ENCODE data around the gene TAF7. TPM values are rescaled to one million over a fixed set of nuclear protein-coding genes. Genes with fewer than 3 reads are reported as not detected.

TAF7 gene
- total and polyA plus RNA-seq, 9 of the 15 experiments (the other 6 are each of a cell fraction or from before 2014, with no cell fraction given): 51.6 to 116 (median 73.3) TPM

- TF ChIP-seq, protein P1, sequence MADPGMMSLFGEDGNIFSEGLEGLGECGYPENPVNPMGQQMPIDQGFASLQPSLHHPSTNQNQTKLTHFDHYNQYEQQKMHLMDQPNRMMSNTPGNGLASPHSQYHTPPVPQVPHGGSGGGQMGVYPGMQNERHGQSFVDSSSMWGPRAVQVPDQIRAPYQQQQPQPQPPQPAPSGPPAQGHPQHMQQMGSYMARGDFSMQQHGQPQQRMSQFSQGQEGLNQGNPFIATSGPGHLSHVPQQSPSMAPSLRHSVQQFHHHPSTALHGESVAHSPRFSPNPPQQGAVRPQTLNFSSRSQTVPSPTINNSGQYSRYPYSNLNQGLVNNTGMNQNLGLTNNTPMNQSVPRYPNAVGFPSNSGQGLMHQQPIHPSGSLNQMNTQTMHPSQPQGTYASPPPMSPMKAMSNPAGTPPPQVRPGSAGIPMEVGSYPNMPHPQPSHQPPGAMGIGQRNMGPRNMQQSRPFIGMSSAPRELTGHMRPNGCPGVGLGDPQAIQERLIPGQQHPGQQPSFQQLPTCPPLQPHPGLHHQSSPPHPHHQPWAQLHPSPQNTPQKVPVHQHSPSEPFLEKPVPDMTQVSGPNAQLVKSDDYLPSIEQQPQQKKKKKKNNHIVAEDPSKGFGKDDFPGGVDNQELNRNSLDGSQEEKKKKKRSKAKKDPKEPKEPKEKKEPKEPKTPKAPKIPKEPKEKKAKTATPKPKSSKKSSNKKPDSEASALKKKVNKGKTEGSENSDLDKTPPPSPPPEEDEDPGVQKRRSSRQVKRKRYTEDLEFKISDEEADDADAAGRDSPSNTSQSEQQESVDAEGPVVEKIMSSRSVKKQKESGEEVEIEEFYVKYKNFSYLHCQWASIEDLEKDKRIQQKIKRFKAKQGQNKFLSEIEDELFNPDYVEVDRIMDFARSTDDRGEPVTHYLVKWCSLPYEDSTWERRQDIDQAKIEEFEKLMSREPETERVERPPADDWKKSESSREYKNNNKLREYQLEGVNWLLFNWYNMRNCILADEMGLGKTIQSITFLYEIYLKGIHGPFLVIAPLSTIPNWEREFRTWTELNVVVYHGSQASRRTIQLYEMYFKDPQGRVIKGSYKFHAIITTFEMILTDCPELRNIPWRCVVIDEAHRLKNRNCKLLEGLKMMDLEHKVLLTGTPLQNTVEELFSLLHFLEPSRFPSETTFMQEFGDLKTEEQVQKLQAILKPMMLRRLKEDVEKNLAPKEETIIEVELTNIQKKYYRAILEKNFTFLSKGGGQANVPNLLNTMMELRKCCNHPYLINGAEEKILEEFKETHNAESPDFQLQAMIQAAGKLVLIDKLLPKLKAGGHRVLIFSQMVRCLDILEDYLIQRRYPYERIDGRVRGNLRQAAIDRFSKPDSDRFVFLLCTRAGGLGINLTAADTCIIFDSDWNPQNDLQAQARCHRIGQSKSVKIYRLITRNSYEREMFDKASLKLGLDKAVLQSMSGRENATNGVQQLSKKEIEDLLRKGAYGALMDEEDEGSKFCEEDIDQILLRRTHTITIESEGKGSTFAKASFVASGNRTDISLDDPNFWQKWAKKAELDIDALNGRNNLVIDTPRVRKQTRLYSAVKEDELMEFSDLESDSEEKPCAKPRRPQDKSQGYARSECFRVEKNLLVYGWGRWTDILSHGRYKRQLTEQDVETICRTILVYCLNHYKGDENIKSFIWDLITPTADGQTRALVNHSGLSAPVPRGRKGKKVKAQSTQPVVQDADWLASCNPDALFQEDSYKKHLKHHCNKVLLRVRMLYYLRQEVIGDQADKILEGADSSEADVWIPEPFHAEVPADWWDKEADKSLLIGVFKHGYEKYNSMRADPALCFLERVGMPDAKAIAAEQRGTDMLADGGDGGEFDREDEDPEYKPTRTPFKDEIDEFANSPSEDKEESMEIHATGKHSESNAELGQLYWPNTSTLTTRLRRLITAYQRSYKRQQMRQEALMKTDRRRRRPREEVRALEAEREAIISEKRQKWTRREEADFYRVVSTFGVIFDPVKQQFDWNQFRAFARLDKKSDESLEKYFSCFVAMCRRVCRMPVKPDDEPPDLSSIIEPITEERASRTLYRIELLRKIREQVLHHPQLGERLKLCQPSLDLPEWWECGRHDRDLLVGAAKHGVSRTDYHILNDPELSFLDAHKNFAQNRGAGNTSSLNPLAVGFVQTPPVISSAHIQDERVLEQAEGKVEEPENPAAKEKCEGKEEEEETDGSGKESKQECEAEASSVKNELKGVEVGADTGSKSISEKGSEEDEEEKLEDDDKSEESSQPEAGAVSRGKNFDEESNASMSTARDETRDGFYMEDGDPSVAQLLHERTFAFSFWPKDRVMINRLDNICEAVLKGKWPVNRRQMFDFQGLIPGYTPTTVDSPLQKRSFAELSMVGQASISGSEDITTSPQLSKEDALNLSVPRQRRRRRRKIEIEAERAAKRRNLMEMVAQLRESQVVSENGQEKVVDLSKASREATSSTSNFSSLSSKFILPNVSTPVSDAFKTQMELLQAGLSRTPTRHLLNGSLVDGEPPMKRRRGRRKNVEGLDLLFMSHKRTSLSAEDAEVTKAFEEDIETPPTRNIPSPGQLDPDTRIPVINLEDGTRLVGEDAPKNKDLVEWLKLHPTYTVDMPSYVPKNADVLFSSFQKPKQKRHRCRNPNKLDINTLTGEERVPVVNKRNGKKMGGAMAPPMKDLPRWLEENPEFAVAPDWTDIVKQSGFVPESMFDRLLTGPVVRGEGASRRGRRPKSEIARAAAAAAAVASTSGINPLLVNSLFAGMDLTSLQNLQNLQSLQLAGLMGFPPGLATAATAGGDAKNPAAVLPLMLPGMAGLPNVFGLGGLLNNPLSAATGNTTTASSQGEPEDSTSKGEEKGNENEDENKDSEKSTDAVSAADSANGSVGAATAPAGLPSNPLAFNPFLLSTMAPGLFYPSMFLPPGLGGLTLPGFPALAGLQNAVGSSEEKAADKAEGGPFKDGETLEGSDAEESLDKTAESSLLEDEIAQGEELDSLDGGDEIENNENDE (IDR thresholded peaks at IDR 0.05; ENCODE audit: low read depth, low read length): no peak
- TF ChIP-seq ZNF232 (CRISPR knock-in tag; IDR thresholded peaks at IDR 0.05) (no peak), ARID2 (IDR thresholded peaks at IDR 0.05) (no peak), HOXB6 (CRISPR knock-in tag; IDR thresholded peaks at IDR 0.05; ENCODE audit: borderline replicate concordance) (no peak), MEF2A (IDR thresholded peaks at IDR 0.05; ENCODE audit: control insufficient read depth, low read depth, low read length) (no peak), ZFP91 (CRISPR knock-in tag; IDR thresholded peaks at IDR 0.05) (no peak), PML (IDR thresholded peaks at IDR 0.05; ENCODE audit: low read length) (no peak), MBD2 (IDR thresholded peaks at IDR 0.05; ENCODE audit: borderline replicate concordance, low read depth) (no peak), ZBTB43 (CRISPR knock-in tag; IDR thresholded peaks at IDR 0.05) (no peak), RNF2 (IDR thresholded peaks at IDR 0.05) (no peak)
Measured at GRCh38 chr5:141342773-141343172, 22.2 kb upstream of the TAF7 start (continued).
